HG02588 (cell line): Measurements from ENCODE around the gene PRDM9.
"Not testable (repeated sequence)": the region's sequence is repeated elsewhere in the genome, so short reads cannot be mapped to it uniquely, and the experiment has no call there.

Experiments
- ATAC-seq: cut with Tn5 transposase; IDR thresholded peaks from one replicate; pipeline ENCODE4 v1.9.1; 2021; ENCODE audit warnings: mild to moderate bottlenecking, moderate library complexity; ENCODE audit not compliant: unreplicated experiment

The PRDM9 gene

DNA sequence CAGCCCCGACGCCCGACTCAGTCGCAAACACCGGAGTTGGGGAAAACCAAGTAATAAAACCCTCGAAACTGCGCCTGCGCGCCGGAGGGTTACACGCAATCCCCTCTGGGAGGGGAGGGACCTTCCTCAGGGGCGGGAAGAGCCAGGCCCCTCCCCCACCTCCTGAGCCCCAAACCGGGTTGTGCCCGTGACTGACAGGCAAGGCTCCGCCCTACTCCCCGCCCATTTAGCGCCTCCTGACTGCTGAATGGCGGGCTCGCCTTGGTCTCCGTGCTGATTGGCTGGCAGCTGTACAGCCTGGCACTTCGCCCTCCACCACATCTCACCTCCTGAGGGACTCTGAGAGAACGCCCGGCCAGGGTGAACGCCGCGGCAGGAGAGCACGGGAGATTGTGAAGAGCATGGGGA is at the start of gene PRDM9:
PRDM9 (plus strand) TSS at position 332 of the 408 bp plus-strand sequence. CDS start 1,425 bp downstream, outside the sequence.
- ATAC-seq: no peak

DNA sequence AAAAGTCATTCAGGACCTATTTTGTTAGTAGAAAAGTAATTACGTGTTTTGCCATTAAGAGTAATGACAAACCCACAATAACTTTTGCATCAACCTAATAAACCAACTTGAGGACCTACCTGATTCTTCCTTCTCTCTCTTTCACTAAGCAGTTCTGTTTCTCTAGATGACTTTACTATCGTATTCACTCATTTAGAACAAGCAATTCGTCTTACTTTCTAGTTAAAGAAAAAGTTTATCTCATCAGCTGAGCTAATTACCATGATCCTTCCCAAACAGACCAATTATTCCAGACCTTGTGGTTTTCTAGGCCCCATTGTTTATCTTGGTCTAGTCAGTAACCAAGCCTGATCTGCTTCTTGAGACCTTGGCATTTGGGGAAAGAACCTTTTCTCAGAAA is 49.6 kb upstream of the PRDM9 start:
- ATAC-seq: no peak

DNA sequence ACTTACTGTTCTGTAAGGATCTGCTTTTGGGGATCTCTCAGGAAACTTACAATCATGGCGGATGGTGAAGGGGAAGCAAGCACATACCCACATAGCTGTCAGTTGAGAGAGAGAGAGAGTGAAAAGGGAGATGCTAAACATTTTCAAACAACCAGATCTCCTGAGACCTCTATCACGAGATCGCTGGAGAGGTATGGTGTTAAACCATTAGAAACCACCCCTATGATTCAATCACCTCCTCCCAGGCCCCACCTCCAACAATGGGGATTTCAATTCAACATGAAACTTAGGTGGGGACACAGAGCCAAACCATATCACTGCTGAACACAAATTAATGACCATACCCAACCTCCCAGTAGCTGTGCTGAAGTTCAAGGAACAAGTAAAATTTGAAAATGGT is 48.2 kb upstream of the PRDM9 start:
- no peak for ATAC-seq

DNA sequence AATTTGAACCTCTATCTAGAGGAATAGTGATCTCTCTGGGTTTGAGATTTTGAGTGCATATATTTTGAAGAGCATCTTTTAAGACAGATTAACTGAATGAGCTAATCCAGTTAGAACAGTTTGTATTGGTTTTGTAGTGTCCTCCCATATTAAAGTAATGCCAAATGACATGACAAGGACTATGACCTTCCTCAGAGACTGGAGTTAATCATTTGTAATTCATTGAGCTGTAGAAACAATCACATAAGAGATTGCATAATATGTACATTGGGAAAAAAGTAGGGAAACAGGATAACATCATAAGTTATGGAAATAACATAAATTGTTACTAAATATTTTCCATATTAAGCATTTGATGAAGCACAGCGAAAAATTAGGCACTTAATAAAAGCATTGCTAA is 45.8 kb upstream of the PRDM9 start:
- ATAC-seq: no peak

DNA sequence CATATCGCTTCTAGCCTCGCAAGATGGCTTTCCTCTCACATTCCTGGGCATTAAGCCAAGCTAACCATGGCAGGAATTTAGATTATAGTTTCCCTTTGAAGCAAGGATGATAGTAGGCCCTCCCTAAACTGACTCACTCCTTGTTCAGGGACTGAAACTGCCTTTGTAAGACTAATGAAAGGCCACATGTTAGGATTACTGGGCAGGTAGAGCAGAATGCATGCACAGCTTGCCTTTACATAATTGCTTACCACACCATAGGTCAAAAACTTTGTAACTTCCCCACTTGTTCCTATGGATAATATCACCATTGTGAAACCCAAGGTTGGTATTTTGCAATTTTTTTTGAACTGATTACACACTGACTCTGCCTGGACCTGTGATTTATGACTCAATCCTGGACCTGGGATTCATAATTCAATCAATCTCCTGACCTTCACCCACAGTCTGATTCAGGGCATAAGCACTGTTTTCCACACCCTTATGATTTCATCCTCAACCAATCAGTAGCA is 41.0 kb upstream of the PRDM9 start:
- ATAC-seq: no peak

DNA sequence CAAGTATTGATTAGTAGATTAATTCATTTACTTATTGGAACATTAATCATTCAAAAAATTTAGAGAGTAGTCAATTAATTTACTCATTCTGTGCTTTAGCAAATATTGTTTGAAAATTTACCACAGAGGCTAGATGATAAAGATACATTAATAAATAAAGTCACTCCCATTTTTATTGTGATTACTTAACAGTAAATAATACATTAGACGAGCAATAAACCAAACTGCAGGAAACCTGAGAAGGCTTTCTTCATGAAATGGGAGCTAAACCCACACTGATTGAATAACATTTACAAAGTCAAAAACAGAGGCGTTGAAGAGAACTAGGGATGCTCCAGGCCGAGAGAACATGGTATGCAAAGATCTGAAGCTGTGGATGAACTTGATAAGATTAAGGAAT is 38.8 kb upstream of the PRDM9 start:
- no peak for ATAC-seq

DNA sequence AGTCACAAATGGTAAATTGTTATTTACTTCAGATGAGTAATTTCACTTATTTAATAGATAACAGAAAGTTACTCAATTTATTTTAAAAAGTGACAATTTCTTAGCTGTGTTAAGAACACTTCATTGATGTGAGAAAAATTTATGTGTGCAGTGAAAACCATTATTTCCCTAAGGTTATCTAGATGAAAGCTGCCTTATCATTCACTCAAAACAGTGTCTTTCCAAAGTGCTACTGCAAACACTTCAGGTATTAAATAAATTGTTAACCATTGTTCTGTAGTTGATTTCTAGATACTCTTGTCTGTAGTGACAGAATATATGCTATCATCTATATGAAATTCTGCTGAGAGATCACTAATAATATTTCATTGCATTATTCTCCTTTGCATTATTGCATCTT is 33.5 kb upstream of the PRDM9 start:
- ATAC-seq: no peak

DNA sequence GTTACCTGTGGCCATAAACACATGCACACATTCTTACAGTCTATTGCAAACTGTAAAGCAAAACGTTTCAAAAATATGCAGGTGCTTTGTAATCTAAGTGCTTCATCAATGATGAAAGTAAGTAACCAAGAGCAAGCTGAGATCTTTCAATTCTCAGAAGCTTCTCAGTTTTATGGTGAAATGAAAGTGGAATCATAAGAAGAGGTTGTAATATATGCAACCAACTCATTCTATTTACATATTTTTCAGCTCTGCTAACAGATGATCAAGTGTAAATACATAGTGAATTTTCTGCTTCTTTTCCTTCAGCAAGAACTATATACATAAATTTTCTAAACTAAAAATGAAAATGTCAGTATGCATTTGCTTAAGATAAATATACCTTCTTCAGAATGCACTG is 33.1 kb upstream of the PRDM9 start:
- ATAC-seq: no peak

DNA sequence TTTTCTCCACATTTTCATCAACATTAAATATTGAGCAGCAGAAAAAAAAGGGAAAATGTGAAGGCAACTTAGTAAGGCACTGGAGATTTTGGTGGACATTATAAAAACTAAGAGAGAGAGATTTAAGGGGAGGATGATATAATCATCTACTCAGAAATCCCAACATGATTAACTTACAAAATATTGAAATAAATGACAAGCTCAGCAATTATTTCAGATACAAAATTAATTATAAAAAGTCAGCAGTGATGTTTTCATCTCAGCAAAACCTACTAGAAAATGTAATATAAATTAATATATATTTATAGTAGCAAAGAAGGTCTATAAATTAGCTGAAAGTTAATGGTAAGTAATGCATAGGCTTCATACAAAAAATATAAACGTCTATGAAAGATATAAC is 30.8 kb upstream of the PRDM9 start:
- ATAC-seq: no peak

DNA sequence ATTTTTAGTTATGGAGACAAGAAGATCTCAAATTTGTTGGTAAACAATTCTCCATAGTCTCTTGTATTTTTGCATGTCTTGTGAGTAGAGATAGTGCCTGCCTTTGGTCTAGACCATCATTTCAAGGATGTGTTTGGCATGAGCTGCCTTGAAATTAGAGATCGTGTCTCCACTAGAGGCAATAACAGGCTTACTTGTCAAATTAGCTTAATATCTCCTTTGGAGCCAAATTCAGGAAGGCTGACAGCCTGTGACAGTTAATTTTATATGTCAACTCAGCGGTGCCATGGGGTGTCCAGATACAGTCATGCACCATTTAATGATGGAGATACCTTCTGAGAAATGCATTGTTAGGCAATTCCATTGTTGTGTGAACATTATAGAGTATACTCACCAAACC is 24.8 kb upstream of the PRDM9 start:
- no peak for ATAC-seq

DNA sequence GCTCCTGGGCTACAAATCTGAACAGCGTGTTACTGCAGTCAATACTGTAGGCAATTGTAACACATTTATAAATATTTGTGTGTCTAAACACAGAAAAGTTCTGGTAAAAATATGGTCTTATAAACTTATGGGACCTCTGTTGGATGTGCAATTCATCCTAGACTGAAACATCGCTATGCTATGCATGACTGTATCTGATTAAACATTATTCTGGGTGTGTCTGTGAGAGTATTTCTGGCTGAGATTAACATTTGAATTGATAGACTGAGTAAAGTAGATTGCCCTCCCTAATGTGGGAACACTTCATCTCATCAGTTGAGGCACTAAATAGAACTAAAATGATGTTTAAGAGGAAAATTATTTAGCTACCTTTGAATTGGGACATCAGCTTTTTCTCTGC is 24.3 kb upstream of the PRDM9 start:
- no peak for ATAC-seq

DNA sequence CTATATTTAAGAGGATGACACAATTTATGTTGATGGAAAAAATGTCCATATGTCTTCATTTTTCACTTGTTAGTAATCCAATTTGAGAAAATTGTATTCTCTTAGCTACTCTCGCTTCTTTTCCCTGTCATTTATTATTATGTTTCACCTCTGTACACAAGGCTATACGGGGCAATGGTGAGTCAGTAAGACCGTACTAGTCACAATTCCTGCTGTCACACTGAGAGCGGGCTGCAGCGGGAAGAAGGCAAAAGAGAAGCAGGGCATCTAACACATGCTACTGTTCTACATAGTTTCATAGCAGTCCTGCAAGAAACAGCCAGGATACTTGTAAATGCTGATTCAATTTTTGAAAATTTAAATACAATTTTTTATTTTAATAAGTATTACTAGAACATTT is 23.3 kb upstream of the PRDM9 start:
- ATAC-seq: no peak

DNA sequence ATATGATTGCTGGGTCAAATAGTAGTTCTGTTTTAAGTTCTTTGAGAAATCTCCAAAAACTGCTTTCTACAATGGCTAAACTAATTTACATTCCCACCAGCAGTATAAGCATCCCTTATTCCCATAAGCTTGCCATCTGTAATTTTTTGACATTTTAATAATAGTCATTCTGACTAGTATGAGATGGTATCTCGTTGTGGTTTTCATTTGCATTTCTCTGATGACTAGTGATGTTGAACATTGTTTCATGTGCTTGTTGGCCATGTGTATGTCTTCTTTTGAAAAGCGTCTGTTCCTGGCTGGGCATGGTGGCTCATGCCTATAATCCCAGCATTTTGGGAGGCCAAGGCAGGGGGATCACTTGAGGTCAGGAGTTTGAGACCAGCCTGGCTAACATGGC is 21.2 kb upstream of the PRDM9 start:
- ATAC-seq: not testable (repeated sequence)

DNA sequence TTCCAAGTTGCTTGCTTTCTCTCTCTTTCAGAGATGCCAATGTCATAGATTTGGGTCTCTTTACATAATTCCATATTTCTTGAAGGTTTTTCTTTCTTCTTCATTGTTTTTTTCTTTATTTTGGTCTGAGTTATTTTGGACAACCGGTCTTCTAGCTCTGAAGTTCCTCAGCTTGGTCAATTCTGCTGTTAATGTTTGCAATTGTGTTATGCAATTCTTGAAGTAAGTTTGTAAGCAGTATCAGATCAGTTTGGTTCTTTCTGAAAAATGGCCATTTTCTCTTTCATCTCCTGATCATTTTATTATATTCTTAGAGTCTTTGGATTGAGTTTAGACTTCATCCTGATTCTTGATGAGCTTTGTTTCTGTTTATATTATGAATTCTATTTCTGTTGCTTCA is 16.4 kb upstream of the PRDM9 start:
- ATAC-seq: no peak

DNA sequence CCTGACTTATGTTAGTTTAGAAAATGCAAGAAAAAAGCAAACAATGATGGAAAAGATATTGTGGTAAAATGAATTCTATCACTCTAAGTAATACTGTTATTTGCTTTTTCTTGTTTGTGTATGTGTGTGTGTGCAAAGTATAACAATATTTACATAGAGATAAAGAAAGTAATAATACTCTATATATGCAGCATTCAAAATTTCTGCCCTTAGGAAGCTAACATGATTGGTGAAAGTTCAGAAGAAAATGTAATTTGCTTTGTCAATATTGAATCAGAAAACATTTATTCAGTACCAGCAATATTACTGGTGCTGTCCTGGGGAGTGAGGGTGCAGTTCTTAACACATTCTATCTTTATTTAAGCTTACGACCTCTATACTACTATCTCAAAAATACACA is 12.9 kb upstream of the PRDM9 start:
- no peak for ATAC-seq

DNA sequence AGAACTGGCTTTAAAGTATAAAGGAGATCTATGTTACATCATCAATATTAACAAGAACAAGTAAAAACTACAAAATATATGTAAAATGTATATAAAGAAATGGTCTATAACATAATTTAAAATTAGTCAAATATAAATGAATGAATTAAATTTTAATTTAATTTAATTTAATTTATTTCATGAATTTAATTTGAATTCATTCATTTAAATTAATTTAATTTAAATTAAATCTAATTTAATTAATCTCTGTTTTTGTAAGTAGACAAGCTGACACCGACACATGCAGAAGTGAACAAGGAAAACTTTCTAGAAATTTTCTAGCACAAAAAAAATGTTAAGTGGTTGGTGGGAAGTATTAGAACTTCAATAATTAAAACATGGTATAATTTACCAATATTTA is 10.8 kb upstream of the PRDM9 start:
- no peak for ATAC-seq

DNA sequence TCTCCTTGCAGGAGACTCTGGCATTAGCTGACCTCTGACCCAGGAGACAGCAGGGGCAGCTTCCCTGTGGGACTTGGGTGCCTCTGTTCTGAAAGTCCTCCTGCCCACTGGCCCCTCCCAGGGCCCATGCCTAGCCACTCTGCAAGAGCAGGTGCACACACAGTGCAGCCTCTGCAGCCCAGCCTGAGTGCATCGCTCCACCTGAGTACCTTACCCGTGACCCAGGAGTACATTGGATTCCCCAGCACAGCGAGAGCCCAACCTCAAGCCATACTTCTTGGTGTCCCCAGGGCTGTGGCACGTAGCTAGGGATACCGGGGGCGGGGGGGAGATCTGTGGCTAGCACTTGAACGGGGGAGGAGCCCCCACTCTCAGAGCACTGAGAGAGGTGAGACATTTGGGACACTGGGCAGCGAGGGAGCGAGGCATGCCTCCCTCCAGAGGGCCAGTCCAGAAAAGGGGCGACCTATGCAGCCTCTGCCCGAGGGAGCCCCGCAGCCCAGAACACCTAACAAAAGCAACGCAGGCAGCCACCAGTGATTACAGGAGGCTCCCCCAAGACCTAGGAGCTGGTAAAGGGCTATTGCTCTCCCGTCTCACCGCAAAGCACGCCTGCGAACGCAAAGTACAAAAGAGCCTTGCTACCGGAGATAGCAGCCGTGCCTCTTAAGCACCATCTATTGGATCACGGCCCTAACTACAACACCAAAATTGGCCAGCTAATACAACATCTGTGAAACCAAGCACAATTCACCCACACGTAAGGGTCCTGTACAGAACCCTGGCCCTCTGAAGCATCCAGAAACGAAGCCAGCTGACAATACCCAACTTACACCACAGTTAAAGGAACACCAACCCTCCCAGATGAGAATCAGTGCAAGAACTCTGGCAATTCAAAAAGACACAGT is 826 bp upstream of the PRDM9 start:
- ATAC-seq: no peak

DNA sequence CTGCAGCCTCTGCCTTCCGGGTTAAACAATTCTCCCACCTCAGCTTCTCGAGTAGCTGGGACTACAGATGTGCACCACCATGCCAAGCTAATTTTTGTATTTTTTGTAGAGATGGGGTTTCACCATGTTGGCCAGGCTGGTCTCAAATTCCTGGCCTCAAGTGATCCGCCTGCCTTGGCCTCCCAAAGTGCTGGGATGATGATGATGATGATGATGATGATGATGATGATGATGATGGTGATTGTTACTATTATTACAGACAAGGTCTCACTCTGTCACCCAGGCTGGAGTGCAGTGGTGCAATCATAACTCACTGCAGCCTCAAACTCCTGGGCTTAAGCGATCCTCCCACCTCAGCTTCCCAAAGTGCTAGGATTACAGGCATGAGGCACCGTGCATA is 3.0 kb downstream of the PRDM9 start:
- not testable (repeated sequence) for ATAC-seq

DNA sequence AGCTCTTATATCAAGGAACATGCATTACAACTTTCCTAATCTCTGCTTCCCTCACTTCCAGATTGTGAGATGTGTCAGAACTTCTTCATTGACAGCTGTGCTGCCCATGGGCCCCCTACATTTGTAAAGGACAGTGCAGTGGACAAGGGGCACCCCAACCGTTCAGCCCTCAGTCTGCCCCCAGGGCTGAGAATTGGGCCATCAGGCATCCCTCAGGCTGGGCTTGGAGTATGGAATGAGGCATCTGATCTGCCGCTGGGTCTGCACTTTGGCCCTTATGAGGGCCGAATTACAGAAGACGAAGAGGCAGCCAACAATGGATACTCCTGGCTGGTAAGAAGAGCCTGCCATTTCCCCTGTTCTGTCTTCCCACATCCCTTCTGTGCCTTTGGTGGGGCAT is 15.1 kb downstream of the PRDM9 start:
- ATAC-seq: no peak

DNA sequence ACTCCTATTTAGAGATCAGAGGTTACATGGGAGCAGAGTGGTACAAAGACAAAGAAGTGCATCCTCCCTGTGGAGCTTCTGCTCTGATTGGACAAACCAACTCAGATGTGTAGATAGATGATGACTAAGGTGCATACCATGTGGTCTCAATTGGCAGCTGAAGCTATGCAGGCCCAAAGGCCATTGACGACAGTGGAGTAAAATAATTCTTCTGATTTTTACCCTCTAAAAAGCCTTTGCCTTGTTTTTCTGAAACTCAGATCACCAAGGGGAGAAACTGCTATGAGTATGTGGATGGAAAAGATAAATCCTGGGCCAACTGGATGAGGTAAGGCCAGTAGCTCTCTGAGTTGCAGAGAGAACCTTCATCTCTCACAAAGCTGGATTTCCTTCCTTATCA is 15.6 kb downstream of the PRDM9 start:
- no peak for ATAC-seq

DNA sequence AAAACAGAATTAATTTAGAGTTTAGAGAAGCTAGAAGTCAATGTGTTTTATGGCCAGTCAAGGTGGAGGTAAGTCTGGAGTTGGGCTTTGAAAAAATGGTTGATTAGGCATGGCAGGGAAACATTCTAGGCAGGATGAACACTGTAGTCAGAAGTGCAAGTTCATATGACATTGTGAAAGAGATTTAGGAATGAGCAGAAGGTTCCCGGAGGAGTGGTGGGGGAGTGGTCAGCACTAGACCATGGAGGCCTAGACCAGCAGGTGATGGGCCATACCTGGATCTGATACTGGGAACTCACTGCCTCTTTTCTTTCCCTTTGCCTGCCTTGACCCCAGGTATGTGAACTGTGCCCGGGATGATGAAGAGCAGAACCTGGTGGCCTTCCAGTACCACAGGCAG is 16.6 kb downstream of the PRDM9 start:
- ATAC-seq: no peak

DNA sequence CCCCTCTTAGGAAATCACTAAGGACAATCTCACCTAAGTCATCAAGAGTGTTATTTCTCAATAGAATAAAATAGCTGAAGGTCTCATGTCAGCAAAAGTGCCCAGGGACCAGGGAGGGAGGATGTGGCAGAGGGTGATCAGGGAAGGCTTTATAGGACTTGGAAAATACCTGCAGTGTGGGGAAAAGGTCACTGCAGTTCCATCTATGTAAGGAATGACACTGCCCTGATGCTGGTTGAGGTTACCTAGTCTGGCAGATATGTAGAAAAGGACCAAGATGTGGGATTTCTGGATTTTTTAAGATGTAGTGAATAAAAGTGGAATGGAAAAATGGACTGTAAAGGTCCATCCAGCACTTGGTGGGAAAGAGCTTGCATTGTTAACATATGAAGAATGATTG is 18.3 kb downstream of the PRDM9 start:
- no peak for ATAC-seq

DNA sequence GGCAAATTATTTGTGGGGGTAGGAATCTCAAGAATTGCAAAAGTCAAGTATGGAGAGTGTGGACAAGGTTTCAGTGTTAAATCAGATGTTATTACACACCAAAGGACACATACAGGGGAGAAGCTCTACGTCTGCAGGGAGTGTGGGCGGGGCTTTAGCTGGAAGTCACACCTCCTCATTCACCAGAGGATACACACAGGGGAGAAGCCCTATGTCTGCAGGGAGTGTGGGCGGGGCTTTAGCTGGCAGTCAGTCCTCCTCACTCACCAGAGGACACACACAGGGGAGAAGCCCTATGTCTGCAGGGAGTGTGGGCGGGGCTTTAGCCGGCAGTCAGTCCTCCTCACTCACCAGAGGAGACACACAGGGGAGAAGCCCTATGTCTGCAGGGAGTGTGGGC is 19.2 kb downstream of the PRDM9 start:
- not testable (repeated sequence) for ATAC-seq
